Neural progenitor cell (in vitro differentiated cells): ENCODE data around the gene KRTAP19-7. TPM values are rescaled to one million over a fixed set of nuclear protein-coding genes. Genes with fewer than 3 reads are reported as not detected.

ENCODE experiments used
- DNase-seq: peaks from one replicate; pipeline ENCODE4 v3.0.0-alpha.2; 2016; ENCODE audit warnings: low spot score
- H2AFZ ChIP-seq: fragments of 200-600 bp; sonication (generic); replicated peaks from 2 replicates; pipeline ENCODE4 v1.6.1; 2016; ENCODE audit warnings: antibody characterized with exemption
- H3F3A ChIP-seq: fragments of 200-600 bp; sonication (generic); 2 replicates; pipeline ENCODE4 v1.6.1; 2016; ENCODE audit warnings: antibody characterized with exemption, low read depth
- H3K27ac ChIP-seq: fragments of 200-600 bp; sonication (generic); 2 replicates; pipeline ENCODE4 v1.5.1; 2016; ENCODE audit warnings: mild to moderate bottlenecking
- H3K27me3 ChIP-seq: fragments of 200-600 bp; sonication (generic); 2 replicates; pipeline ENCODE4 v1.6.1; 2016; ENCODE audit warnings: mild to moderate bottlenecking, moderate library complexity
- H3K36me3 ChIP-seq: fragments of 200-600 bp; sonication (generic); 2 replicates; pipeline ENCODE4 v1.5.1; 2016
- H3K4me1 ChIP-seq: fragments of 200-600 bp; sonication (generic); 2 replicates; pipeline ENCODE4 v1.6.1; 2016; ENCODE audit warnings: mixed run types
- H3K4me2 ChIP-seq: fragments of 200-600 bp; sonication (generic); 2 replicates; pipeline ENCODE4 v1.6.1; 2016
- H3K4me3 ChIP-seq: fragments of 200-600 bp; sonication (generic); 2 replicates; pipeline ENCODE4 v1.5.1; 2016
- H3K79me2 ChIP-seq: fragments of 200-600 bp; sonication (generic); 2 replicates; pipeline ENCODE4 v1.6.1; 2016; ENCODE audit warnings: low read depth
- H3K9ac ChIP-seq: fragments of 200-600 bp; sonication (generic); 2 replicates; pipeline ENCODE4 v1.6.1; 2016
- H3K9me3 ChIP-seq: fragments of 200-600 bp; sonication (generic); 2 replicates; pipeline ENCODE4 v1.5.1; 2016; ENCODE audit warnings: low read depth
- H4K20me1 ChIP-seq: fragments of 200-600 bp; sonication (generic); 2 replicates; pipeline ENCODE4 v1.6.1; 2016; ENCODE audit warnings: low read depth
- H3K27ac Mint-ChIP-seq: 3 replicates; pipeline ENCODE4 v1.8.0; 2021; ENCODE audit warnings: mixed read lengths
- H3K27me3 Mint-ChIP-seq: 2 replicates; pipeline ENCODE4 v1.8.0; 2022; ENCODE audit warnings: low read depth, mild to moderate bottlenecking, inconsistent platforms, moderate library complexity, mixed read lengths; ENCODE audit not compliant: insufficient read depth
- H3K36me3 Mint-ChIP-seq: 3 replicates; pipeline ENCODE4 v1.8.0; 2021; ENCODE audit warnings: mixed read lengths
- H3K4me1 Mint-ChIP-seq: 3 replicates; pipeline ENCODE4 v1.8.0; 2021; ENCODE audit warnings: mixed read lengths
- H3K4me3 Mint-ChIP-seq: 3 replicates; pipeline ENCODE4 v1.8.0; 2021; ENCODE audit warnings: mild to moderate bottlenecking, moderate library complexity, mixed read lengths
- H3K9me3 Mint-ChIP-seq: 3 replicates; pipeline ENCODE4 v1.8.0; 2020; ENCODE audit warnings: mixed read lengths
- CTCF ChIP-seq: fragments of 200-600 bp; sonication (generic); IDR thresholded peaks from 2 replicates; pipeline ENCODE4 v1.5.1; 2017; ENCODE audit warnings: antibody characterized with exemption, mild to moderate bottlenecking
- EZH2 ChIP-seq: fragments of 200-600 bp; sonication (generic); IDR thresholded peaks from 2 replicates; pipeline ENCODE4 v1.6.1; 2017; ENCODE audit warnings: antibody characterized with exemption, mild to moderate bottlenecking, moderate library complexity
- EZH2phosphoT487 ChIP-seq: fragments of 200-600 bp; sonication (generic); IDR thresholded peaks from 2 replicates; pipeline ENCODE4 v1.6.1; 2017; ENCODE audit warnings: antibody characterized with exemption
- total RNA-seq: library from RNA; depleted of rRNA; stranded (reverse); fragments of >200 nt; gene quantifications from 2 replicates; pipeline ENCODE4 v1.2.3, GENCODE V29; 2015; ENCODE audit warnings: low replicate concordance

The KRTAP19-7 gene
- total RNA-seq, 1 donor from 2014 or later, result not detected

GRCh38 chr21:30580132-30580531, 19.0 kb upstream of the KRTAP19-7 start:
- H3K36me3 Mint-ChIP-seq, result no peaks in the 10 kb centered on the region
- H3K79me2 ChIP-seq, result no peaks in the 10 kb centered on the region
- H2AFZ ChIP-seq, result no peak overlapping the region
- no peaks in the 10 kb centered on the region for H3K27me3 ChIP-seq
- H3K4me3 Mint-ChIP-seq, result no peak overlapping the region
- no peak for DNase-seq
- no peak overlapping the region for H3K27ac Mint-ChIP-seq
- no peaks in the 10 kb centered on the region for H3K27me3 Mint-ChIP-seq
- H3K4me1 ChIP-seq, result peaks cover 14% of the 10 kb centered on the region
- no peaks in the 10 kb centered on the region for H3K9me3 Mint-ChIP-seq
- no peak for TF ChIP-seq EZH2
- TF ChIP-seq CTCF, result no peak
- no peak for TF ChIP-seq EZH2phosphoT487
- peaks cover 8% of the 10 kb centered on the region for H3K4me1 Mint-ChIP-seq
- H4K20me1 ChIP-seq, result no peaks in the 10 kb centered on the region
- no peak overlapping the region for H3K4me2 ChIP-seq
- peaks cover 7% of the 10 kb centered on the region for H3K9me3 ChIP-seq
- H3K27ac ChIP-seq, result no peak overlapping the region
- H3K4me3 ChIP-seq, result no peak overlapping the region
- no peak overlapping the region for H3K9ac ChIP-seq
- H3F3A ChIP-seq, result no peaks in the 10 kb centered on the region
- H3K36me3 ChIP-seq, result no peaks in the 10 kb centered on the region

- H3K4me3 Mint-ChIP-seq, result no peak overlapping the region
- H3K79me2 ChIP-seq, result no peaks in the 10 kb centered on the region
- no peak overlapping the region for H3K4me2 ChIP-seq
- H2AFZ ChIP-seq, result no peak overlapping the region
- H3K4me3 ChIP-seq, result no peak overlapping the region
- no peaks in the 10 kb centered on the region for H3K27me3 ChIP-seq
- H3K4me1 Mint-ChIP-seq, result peaks cover 8% of the 10 kb centered on the region
- no peaks in the 10 kb centered on the region for H4K20me1 ChIP-seq
- no peaks in the 10 kb centered on the region for H3K36me3 Mint-ChIP-seq
- H3K9me3 Mint-ChIP-seq, result no peaks in the 10 kb centered on the region
- DNase-seq, result peak; percentile 33
- no peaks in the 10 kb centered on the region for H3K36me3 ChIP-seq
- TF ChIP-seq CTCF (no peak), EZH2 (no peak), EZH2phosphoT487 (no peak)
- H3K27ac ChIP-seq, result peak overlapping the region; percentile 76
- H3K9ac ChIP-seq, result no peak overlapping the region
- H3K27me3 Mint-ChIP-seq, result no peaks in the 10 kb centered on the region
- H3K4me1 ChIP-seq, result peaks cover 14% of the 10 kb centered on the region
- H3K9me3 ChIP-seq, result peaks cover 7% of the 10 kb centered on the region
- H3K27ac Mint-ChIP-seq, result no peak overlapping the region
- no peaks in the 10 kb centered on the region for H3F3A ChIP-seq
Measured at GRCh38 chr21:30579346-30579745, 18.2 kb upstream of the KRTAP19-7 start.

GRCh38 chr21:30577766-30578165, 16.7 kb upstream of the KRTAP19-7 start:
- no peak for DNase-seq
- Histone ChIP-seq H3F3A (no peaks in the 10 kb centered on the region), H3K9me3 (no peaks in the 10 kb centered on the region), H3K4me3 (no peak overlapping the region), H3K4me1 (peaks cover 10% of the 10 kb centered on the region), H3K79me2 (no peaks in the 10 kb centered on the region), H4K20me1 (no peaks in the 10 kb centered on the region), H3K36me3 (no peaks in the 10 kb centered on the region), H3K27ac (no peak overlapping the region), H3K27me3 (no peaks in the 10 kb centered on the region), H3K4me2 (no peak overlapping the region), H3K9ac (no peak overlapping the region), H2AFZ (no peak overlapping the region)
- Mint-ChIP-seq H3K27ac (no peak overlapping the region), H3K4me3 (no peak overlapping the region), H3K36me3 (no peaks in the 10 kb centered on the region), H3K27me3 (no peaks in the 10 kb centered on the region), H3K4me1 (peaks cover under 1% of the 10 kb centered on the region), H3K9me3 (no peaks in the 10 kb centered on the region)
- TF ChIP-seq EZH2 (no peak), EZH2phosphoT487 (no peak), CTCF (no peak)
